Measurements from ENCODE around the gene FAM184A. TPM values are rescaled to one million over a fixed set of nuclear protein-coding genes. Genes with fewer than 3 reads are reported as not detected.
"Not testable (repeated sequence)": the region's sequence is repeated elsewhere in the genome, so short reads cannot be mapped to it uniquely, and the experiment has no call there.

Gene FAM184A
- total and polyA plus RNA-seq, 12 donors = 0.91 to 5.2 (median 2.7) TPM

DNA sequence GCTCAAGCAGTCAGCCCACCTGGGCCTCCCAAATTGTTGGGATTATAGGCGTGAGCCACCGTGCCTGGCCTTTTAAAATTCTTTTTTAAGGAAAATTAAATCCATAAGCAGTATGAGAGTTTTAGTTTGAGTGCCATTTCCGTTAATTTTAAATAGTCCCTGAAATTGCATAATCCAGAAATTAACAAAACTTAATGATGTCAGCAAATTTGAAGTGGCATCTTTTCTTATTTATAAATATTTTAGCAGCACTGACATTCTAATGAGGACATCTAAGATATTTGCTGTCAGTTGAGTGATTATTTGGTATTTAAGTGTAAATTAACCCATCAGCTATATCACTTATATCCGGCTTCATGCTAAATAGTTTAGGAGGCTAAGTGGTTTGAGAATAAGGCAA is 42.9 kb upstream of the FAM184A start:
- intact Hi-C loops (cut with DNase I) = no loop called here

DNA sequence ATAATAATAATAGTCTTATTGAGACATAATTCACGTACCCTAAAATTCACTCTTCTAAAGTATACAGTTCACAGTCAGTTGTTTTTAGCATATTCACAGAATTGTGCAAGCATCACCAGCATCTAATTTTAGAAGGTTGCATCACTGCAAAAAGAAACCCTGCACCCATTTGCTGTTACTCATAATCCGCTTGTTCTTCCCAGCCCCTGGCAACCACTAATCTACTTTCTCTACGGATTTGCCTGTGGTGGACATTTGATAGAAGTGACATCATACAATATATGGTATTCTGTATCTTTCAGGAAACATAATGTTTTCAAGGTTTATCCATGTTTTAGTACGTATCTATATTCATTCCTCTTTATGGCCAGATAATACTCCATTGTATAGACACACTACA is 41.5 kb upstream of the FAM184A start:
- Histone ChIP-seq H3K9me3 (replicated peaks in 1 of 3) (no peaks in the 10 kb centered on the region), H3K27me3 (no peaks in the 10 kb centered on the region), H3K4me1 (replicated peaks in 1 of 2) (no peaks in the 10 kb centered on the region), H3K36me3 (replicated peaks in 1 of 2) (no peaks in the 10 kb centered on the region), H3K4me3 (no peak overlapping the region), H3K27ac (no peak overlapping the region)
- intact Hi-C loops (cut with DNase I) = no loop called here
- 62 to 69% (median 64%) methylated on average over 4 of the region's 4 CpGs for WGBS, 4 donors
- DNase-seq = peak in 1 of 7 donors; percentile 23
- TF ChIP-seq CTCF (IDR thresholded peaks at IDR 0.05) (no peak), POLR2A (IDR thresholded peaks at IDR 0.05) (no peak)

More for the DNA sequence above, 42.9 kb upstream of the FAM184A start:
- Histone ChIP-seq H3K27me3 (no peaks in the 10 kb centered on the region), H3K36me3 (replicated peaks in 1 of 2) (no peaks in the 10 kb centered on the region), H3K27ac (no peak overlapping the region), H3K9me3 (replicated peaks in 1 of 3) (no peaks in the 10 kb centered on the region), H3K4me3 (no peak overlapping the region), H3K4me1 (replicated peaks in 1 of 2) (no peaks in the 10 kb centered on the region)
- TF ChIP-seq POLR2A (IDR thresholded peaks at IDR 0.05) (no peak), CTCF (IDR thresholded peaks at IDR 0.05) (no peak)
- WGBS, 4 donors = 89 to 93% (median 91%) methylated on average over 4 of the region's 4 CpGs
- no peak for DNase-seq

DNA sequence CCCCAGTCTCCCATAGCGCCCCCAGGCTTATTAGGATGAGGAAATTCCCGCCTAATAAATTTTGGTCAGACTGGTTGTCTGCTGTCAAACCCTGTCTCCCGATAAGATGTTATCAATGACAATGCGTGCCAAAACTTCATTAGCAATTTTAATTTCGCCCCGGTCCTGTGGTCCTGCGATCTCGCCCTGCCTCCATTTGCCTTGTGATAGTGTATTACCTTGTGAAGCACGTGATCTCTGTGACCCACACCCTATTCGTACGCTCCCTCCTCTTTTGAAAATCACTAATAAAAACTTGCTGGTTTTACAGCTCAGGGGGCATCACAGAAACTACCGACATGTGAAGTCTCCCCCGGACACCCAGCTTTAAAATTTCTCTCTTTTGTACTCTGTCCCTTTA is 40.6 kb upstream of the FAM184A start:
- H3K9me3 ChIP-seq (replicated peaks in 1 of 3); H3K36me3 ChIP-seq (replicated peaks in 1 of 2); H3K27me3 ChIP-seq; DNase-seq; H3K27ac ChIP-seq; intact Hi-C loops (cut with DNase I); H3K4me1 ChIP-seq (replicated peaks in 1 of 2); H3K4me3 ChIP-seq: not testable (repeated sequence)
- WGBS, 4 donors = 67 to 75% (median 71%) methylated on average over 13 of the region's 13 CpGs

- intact Hi-C loops (cut with DNase I) = no loop called here
- WGBS, 4 donors = 69 to 78% (median 77%) methylated on average over 3 of the region's 3 CpGs
- DNase-seq = no peak
- Histone ChIP-seq H3K27me3 (no peaks in the 10 kb centered on the region), H3K9me3 (replicated peaks in 1 of 3) (no peaks in the 10 kb centered on the region), H3K36me3 (replicated peaks in 1 of 2) (no peaks in the 10 kb centered on the region), H3K27ac (no peak overlapping the region), H3K4me3 (no peak overlapping the region), H3K4me1 (replicated peaks in 1 of 2) (no peaks in the 10 kb centered on the region)
- TF ChIP-seq POLR2A (IDR thresholded peaks at IDR 0.05) (no peak), CTCF (IDR thresholded peaks at IDR 0.05) (peak in 2 of 6 experiments; percentile 7 to 14)
Observed at GRCh38 chr6:119116712-119117281, 38.3 kb upstream of the FAM184A start.

DNA sequence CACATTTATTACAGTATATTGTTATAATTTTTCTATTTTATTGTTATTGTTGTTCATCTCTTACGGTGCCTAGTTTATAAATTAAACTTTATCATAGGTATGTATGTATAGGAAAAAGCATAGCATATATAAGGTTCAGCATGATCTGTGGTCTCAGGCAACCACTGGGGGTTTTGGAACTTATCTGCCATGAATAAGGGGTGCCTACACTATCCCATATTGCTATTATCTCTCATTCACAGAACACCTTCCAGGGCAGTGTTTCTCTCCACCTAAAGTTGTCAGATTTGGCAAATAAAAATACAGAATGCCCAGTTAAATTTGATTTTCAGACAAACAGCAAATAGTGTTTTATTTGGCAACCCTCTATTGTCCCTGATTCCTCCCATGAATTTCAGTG is 35.5 kb upstream of the FAM184A start:
- Histone ChIP-seq H3K27me3 (no peaks in the 10 kb centered on the region), H3K27ac (no peak overlapping the region), H3K36me3 (replicated peaks in 1 of 2) (no peaks in the 10 kb centered on the region), H3K4me3 (no peak overlapping the region), H3K4me1 (replicated peaks in 1 of 2) (no peaks in the 10 kb centered on the region), H3K9me3 (replicated peaks in 1 of 3) (no peaks in the 10 kb centered on the region)
- no peak for TF ChIP-seq CTCF (IDR thresholded peaks at IDR 0.05)
- no peak for TF ChIP-seq POLR2A (IDR thresholded peaks at IDR 0.05)
- 93 to 100% (median 95%) methylated on average over 1 of the region's 1 CpG for whole genome bisulfite sequencing, 4 donors
- intact Hi-C loops (cut with DNase I) = loop anchor here in 1 of 2 donors (5.0 kb wide), 1 partner anchor 147 kb away; no protein-coding TSS in a partner anchor
- no peak for DNase-seq
